Fibroblast of lung (primary cell): Measurements from ENCODE around the gene HABP2.

Experiments
- EZH2 ChIP-seq: IDR thresholded peaks from 2 replicates; pipeline ENCODE4 v1.5.1; 2012; ENCODE audit warnings: low read length, control low read depth, mild to moderate bottlenecking; ENCODE audit errors: missing control alignments
- TF ChIP-seq, protein P1 (sequence below), 2 donors: IDR thresholded peaks in 1 of 2; conservative IDR thresholded peaks in 1 of 2; 1 replicate in 1 of 2; 2 replicates in 1 of 2; pipeline ENCODE4 v1.5.1; 2011 to 2012; ENCODE audit warnings: low read length in 2 of 2, control low read depth in 1 of 2, inconsistent platforms in 1 of 2, low read depth in 1 of 2, mild to moderate bottlenecking in 1 of 2

DNA sequence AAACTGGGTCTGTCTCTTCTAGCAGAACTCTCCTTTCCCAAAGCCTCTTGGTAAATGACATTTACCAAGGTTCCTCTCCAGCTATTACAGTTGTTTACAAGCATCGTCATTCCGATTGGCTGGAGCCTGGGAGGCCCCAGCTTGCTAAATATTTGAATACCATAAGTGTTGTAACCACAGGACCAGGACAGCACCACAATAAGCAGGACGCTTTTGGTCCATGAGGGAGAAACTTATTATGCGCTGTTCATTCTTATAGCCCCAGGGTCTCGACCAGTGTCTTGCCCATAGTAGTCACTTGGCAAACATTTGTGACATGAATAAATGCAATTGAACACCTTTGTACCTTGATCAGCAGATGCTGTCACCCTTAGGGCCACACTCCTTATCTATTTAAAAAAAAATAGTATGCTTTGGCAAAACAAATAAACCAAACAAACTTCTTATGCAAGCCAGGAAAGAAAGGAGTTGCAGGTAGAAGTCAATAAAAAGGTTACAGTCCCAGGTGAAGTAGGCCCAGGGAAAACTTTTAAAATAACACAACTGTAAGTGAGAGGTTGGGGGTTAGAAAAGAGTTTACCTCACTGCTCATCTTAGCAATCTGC, 78.2 kb downstream of the HABP2 start:
- TF ChIP-seq, protein P1, sequence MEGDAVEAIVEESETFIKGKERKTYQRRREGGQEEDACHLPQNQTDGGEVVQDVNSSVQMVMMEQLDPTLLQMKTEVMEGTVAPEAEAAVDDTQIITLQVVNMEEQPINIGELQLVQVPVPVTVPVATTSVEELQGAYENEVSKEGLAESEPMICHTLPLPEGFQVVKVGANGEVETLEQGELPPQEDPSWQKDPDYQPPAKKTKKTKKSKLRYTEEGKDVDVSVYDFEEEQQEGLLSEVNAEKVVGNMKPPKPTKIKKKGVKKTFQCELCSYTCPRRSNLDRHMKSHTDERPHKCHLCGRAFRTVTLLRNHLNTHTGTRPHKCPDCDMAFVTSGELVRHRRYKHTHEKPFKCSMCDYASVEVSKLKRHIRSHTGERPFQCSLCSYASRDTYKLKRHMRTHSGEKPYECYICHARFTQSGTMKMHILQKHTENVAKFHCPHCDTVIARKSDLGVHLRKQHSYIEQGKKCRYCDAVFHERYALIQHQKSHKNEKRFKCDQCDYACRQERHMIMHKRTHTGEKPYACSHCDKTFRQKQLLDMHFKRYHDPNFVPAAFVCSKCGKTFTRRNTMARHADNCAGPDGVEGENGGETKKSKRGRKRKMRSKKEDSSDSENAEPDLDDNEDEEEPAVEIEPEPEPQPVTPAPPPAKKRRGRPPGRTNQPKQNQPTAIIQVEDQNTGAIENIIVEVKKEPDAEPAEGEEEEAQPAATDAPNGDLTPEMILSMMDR (conservative IDR thresholded peaks at IDR 0.05 in 1 of 2, IDR thresholded peaks at IDR 0.05 in 1 of 2; ENCODE audit: low read depth in 1 of 2, low read length in 2 of 2) = no peak
- TF ChIP-seq EZH2 = no peak
